WTC11 (cell line): Measurements from ENCODE around the gene FILIP1L. TPM values are rescaled to one million over a fixed set of nuclear protein-coding genes. Genes with fewer than 3 reads are reported as not detected.

Experiments
- ATAC-seq: fragments of 200-7000 bp; cut with Tn5 transposase; 2 replicates; pipeline ENCODE4 v1.10.0; 2021; ENCODE audit warnings: mild to moderate bottlenecking, moderate library complexity
- CTCF ChIA-PET: fragments of 300-600 bp; sonication (Branson Sonifier 250); formaldehyde crosslinking; loops from one replicate; lab custom pipeline; 2021; ENCODE audit warnings: antibody characterized with exemption; lab: Charles Lee
- POLR2A ChIA-PET: fragments of 350-600 bp; sonication (Branson Sonifier 250); formaldehyde crosslinking; loops from one replicate; lab custom pipeline; 2021; ENCODE audit warnings: antibody characterized with exemption; lab: Charles Lee
- DNase-seq: peaks from one replicate; pipeline ENCODE4 v3.0.0; 2021; ENCODE audit warnings: low spot score
- H3K27ac Mint-ChIP-seq: 2 replicates; pipeline ENCODE4 v1.8.0; 2021; ENCODE audit warnings: mixed read lengths
- H3K27me3 Mint-ChIP-seq: 2 replicates; pipeline ENCODE4 v1.8.0; 2021; ENCODE audit warnings: low read depth, mild to moderate bottlenecking, moderate library complexity, mixed read lengths
- H3K36me3 Mint-ChIP-seq: 2 replicates; pipeline ENCODE4 v1.8.0; 2021; ENCODE audit warnings: mixed read lengths
- H3K4me1 Mint-ChIP-seq: 2 replicates; pipeline ENCODE4 v1.8.0; 2022; ENCODE audit warnings: mixed read lengths
- H3K4me3 Mint-ChIP-seq: 2 replicates; pipeline ENCODE4 v1.8.0; 2021; ENCODE audit warnings: mild to moderate bottlenecking, moderate library complexity, mixed read lengths
- H3K9me3 Mint-ChIP-seq: 2 replicates; pipeline ENCODE4 v1.8.0; 2021; ENCODE audit warnings: mixed read lengths
- ATF6 ChIP-seq: sonication (generic); formaldehyde crosslinking; IDR thresholded peaks from 2 replicates; pipeline ENCODE4 v1.8.1; 2023; ENCODE audit warnings: mild to moderate bottlenecking, missing genetic modification reagents
- CDX4 ChIP-seq: fragments of 250-450 bp; sonication (Bioruptor Pico); IDR thresholded peaks from 2 replicates; pipeline ENCODE4 v1.9.0; 2021; ENCODE audit warnings: moderate library complexity, mild to moderate bottlenecking, inconsistent platforms, borderline replicate concordance
- CREM ChIP-seq: sonication (generic); formaldehyde crosslinking; IDR thresholded peaks from 2 replicates; pipeline ENCODE4 v1.8.1; 2022; ENCODE audit warnings: mild to moderate bottlenecking, missing genetic modification reagents, moderate library complexity
- E2F1 ChIP-seq: sonication (generic); formaldehyde crosslinking; IDR thresholded peaks from 2 replicates; pipeline ENCODE4 v1.8.0; 2022; ENCODE audit warnings: mild to moderate bottlenecking, missing genetic modification reagents
- E2F4 ChIP-seq: sonication (generic); formaldehyde crosslinking; IDR thresholded peaks from 2 replicates; pipeline ENCODE4 v1.8.1; 2022; ENCODE audit warnings: low read depth, mild to moderate bottlenecking, moderate library complexity, missing genetic modification reagents, borderline replicate concordance
- E2F5 ChIP-seq: sonication (generic); formaldehyde crosslinking; IDR thresholded peaks from 2 replicates; pipeline ENCODE4 v1.8.1; 2022; ENCODE audit warnings: mild to moderate bottlenecking, moderate library complexity, missing genetic modification reagents
- ESRRA ChIP-seq: sonication (generic); formaldehyde crosslinking; IDR thresholded peaks from 2 replicates; pipeline ENCODE4 v1.8.1; 2022; ENCODE audit warnings: mild to moderate bottlenecking, missing genetic modification reagents, borderline replicate concordance
- ETV6 ChIP-seq: sonication (generic); formaldehyde crosslinking; IDR thresholded peaks from 2 replicates; pipeline ENCODE4 v1.8.1; 2022; ENCODE audit warnings: mild to moderate bottlenecking, missing genetic modification reagents
- FOXP4 ChIP-seq: sonication (generic); formaldehyde crosslinking; IDR thresholded peaks from 2 replicates; pipeline ENCODE4 v1.8.0; 2022; ENCODE audit warnings: mild to moderate bottlenecking, missing genetic modification reagents
- MYBL2 ChIP-seq: sonication (generic); formaldehyde crosslinking; IDR thresholded peaks from 2 replicates; pipeline ENCODE4 v1.8.1; 2023; ENCODE audit warnings: mild to moderate bottlenecking, moderate library complexity, missing genetic modification reagents
- NFE2L1 ChIP-seq: sonication (generic); formaldehyde crosslinking; IDR thresholded peaks from 2 replicates; pipeline ENCODE4 v1.8.1; 2023; ENCODE audit warnings: missing genetic modification reagents
- SMAD3 ChIP-seq: sonication (generic); formaldehyde crosslinking; IDR thresholded peaks from 2 replicates; pipeline ENCODE4 v1.8.0; 2022; ENCODE audit warnings: missing genetic modification reagents, mild to moderate bottlenecking, borderline replicate concordance
- SP1 ChIP-seq: sonication (generic); formaldehyde crosslinking; conservative IDR thresholded peaks from 2 replicates; pipeline ENCODE4 v1.8.1; 2022; ENCODE audit warnings: missing genetic modification reagents
- TEAD4 ChIP-seq: sonication (generic); formaldehyde crosslinking; IDR thresholded peaks from 2 replicates; pipeline ENCODE4 v1.8.0; 2022; ENCODE audit warnings: mild to moderate bottlenecking, missing genetic modification reagents
- USF1 ChIP-seq: sonication (generic); formaldehyde crosslinking; IDR thresholded peaks from 2 replicates; pipeline ENCODE4 v1.8.0; 2022; ENCODE audit warnings: mild to moderate bottlenecking, missing genetic modification reagents
- ZBTB21 ChIP-seq: sonication (generic); formaldehyde crosslinking; IDR thresholded peaks from 2 replicates; pipeline ENCODE4 v1.8.1; 2023; ENCODE audit warnings: mild to moderate bottlenecking, missing genetic modification reagents, borderline replicate concordance
- ZMAT4 ChIP-seq: fragments of 250-450 bp; sonication (Bioruptor Pico); IDR thresholded peaks from 2 replicates; pipeline ENCODE4 v1.9.0; 2021; ENCODE audit warnings: mild to moderate bottlenecking
- ZNF138 ChIP-seq: sonication (generic); formaldehyde crosslinking; conservative IDR thresholded peaks from 2 replicates; pipeline ENCODE4 v1.8.1; 2022; ENCODE audit warnings: mild to moderate bottlenecking, moderate library complexity, missing genetic modification reagents
- ZNF219 ChIP-seq: sonication (generic); formaldehyde crosslinking; IDR thresholded peaks from 2 replicates; pipeline ENCODE4 v1.8.0; 2023; ENCODE audit warnings: missing genetic modification reagents, mild to moderate bottlenecking, borderline replicate concordance
- ZNF263 ChIP-seq: sonication (generic); formaldehyde crosslinking; IDR thresholded peaks from 2 replicates; pipeline ENCODE4 v1.8.1; 2022; ENCODE audit warnings: low read depth, mild to moderate bottlenecking, moderate library complexity, missing genetic modification reagents
- ZNF532 ChIP-seq: fragments of 250-450 bp; sonication (Bioruptor Pico); IDR thresholded peaks from 2 replicates; pipeline ENCODE4 v1.9.0; 2021; ENCODE audit warnings: mild to moderate bottlenecking, borderline replicate concordance
- total RNA-seq: library from RNA; stranded (reverse); gene quantifications from 3 replicates; pipeline ENCODE4 v1.2.3, GENCODE V29; 2021

Gene FILIP1L
- total RNA-seq, 1 experiment from 2014 or later = 0.17 TPM

GRCh38 chr3:99947356-99947755 is 166.9 kb downstream of the FILIP1L start:
- no peak overlapping the region for H3K4me3 Mint-ChIP-seq
- H3K9me3 Mint-ChIP-seq = no peaks in the 10 kb centered on the region
- H3K27ac Mint-ChIP-seq = no peak overlapping the region
- ATAC-seq (no peak), DNase-seq (no peak)
- no peak for TF ChIP-seq ETV6 (CRISPR knock-in tag)
- no peak for TF ChIP-seq ZBTB21 (CRISPR knock-in tag)
- TF ChIP-seq E2F5 = no peak
- TF ChIP-seq CDX4 = no peak
- TF ChIP-seq FOXP4 = no peak
- TF ChIP-seq SP1 (CRISPR knock-in tag) = no peak
- no peak for TF ChIP-seq SMAD3 (CRISPR knock-in tag)
- no peak for TF ChIP-seq ESRRA (CRISPR knock-in tag)
- TF ChIP-seq TEAD4 (CRISPR knock-in tag) = no peak
- no peaks in the 10 kb centered on the region for H3K27me3 Mint-ChIP-seq
- no peaks in the 10 kb centered on the region for H3K36me3 Mint-ChIP-seq
- POLR2A ChIA-PET = no interaction called here
- peaks cover 44% of the 10 kb centered on the region for H3K4me1 Mint-ChIP-seq
- CTCF ChIA-PET = interaction anchor here (1.2 kb wide), 1 partner anchor 11 kb away, joined by 3 read pairs; no protein-coding TSS in a partner anchor

- ChIA-PET POLR2A (no interaction called here), CTCF (interaction anchor here (0.9 kb wide), 1 partner anchor 18 kb away, joined by 4 read pairs; no protein-coding TSS in a partner anchor)
- no peak overlapping the region for H3K27ac Mint-ChIP-seq
- H3K4me3 Mint-ChIP-seq = no peak overlapping the region
- no peaks in the 10 kb centered on the region for H3K9me3 Mint-ChIP-seq
- no peak for DNase-seq
- no peaks in the 10 kb centered on the region for H3K27me3 Mint-ChIP-seq
- peak; percentile 52 for ATAC-seq
- H3K36me3 Mint-ChIP-seq = no peaks in the 10 kb centered on the region
- H3K4me1 Mint-ChIP-seq = peaks cover 35% of the 10 kb centered on the region
- no peak for TF ChIP-seq CREM (CRISPR knock-in tag)
- TF ChIP-seq ZNF138 = no peak
- no peak for TF ChIP-seq NFE2L1 (CRISPR knock-in tag)
- no peak for TF ChIP-seq MYBL2 (CRISPR knock-in tag)
- no peak for TF ChIP-seq ZNF219
- no peak for TF ChIP-seq ZMAT4 (CRISPR knock-in tag)
- no peak for TF ChIP-seq ATF6 (CRISPR knock-in tag)
- no peak for TF ChIP-seq ZNF263 (CRISPR knock-in tag)
- no peak for TF ChIP-seq USF1 (CRISPR knock-in tag)
- TF ChIP-seq E2F1 = no peak
- TF ChIP-seq E2F4 (CRISPR knock-in tag) = no peak
- TF ChIP-seq ZNF532 (CRISPR knock-in tag) = no peak
- no peak for TF ChIP-seq ETV6 (CRISPR knock-in tag)
These were observed 168.8 kb downstream of the FILIP1L start for GRCh38 chr3:99945328-99945995.
